Stimulated activated CD8-positive, alpha-beta memory T cell treated with anti-CD3 and anti-CD28 coated beads, Interleukin-12 subunit alpha, Interleukin-12 subunit beta, amount 100 ng/mL, for 24 hours (primary cell): ENCODE measurements around the gene SGF29.
"Not testable (repeated sequence)": the region's sequence is repeated elsewhere in the genome, so short reads cannot be mapped to it uniquely, and the experiment has no call there.

Experiments used
- DNase-seq: peaks from one replicate; pipeline ENCODE4 v3.0.0-alpha.2; 2020; ENCODE audit errors: extremely low read depth

The SGF29 gene

GRCh38 chr16:28563218-28563617 is 9.5 kb downstream of the SGF29 start:
- no peak for DNase-seq

DNA sequence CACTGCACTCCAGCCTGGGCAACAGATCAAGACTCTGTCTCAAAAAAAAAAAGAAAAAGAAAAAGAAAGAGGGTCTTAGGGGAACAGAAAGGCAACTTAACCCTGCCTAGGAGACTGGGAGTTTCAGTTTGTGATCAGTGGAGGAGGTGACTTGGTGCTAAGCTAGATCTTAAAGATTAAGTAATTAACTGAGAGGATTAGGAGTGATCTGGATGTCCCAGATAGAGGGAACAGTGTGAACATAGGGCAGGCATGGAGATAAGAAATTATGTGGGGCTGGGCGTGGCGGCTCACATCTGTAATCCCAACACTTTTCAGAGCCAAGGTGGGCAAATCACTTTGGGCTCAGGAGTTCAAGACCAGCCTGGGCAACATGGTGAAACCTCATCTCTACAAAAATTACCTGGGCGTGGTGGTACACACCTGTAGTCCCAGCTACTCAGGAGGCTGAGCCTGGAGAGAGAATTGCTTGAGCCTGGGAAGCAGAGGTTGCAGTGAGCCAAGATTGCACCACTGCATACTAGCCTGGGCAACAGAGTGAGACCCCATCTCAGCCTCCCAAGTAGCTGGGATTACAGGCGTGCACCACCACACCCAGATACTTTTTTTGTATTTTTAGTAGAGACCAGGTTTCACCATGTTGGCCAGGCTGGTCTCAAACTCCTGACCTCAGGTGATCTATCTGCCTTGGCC is 12.7 kb downstream of the SGF29 start:
- not testable (repeated sequence) for DNase-seq

DNA sequence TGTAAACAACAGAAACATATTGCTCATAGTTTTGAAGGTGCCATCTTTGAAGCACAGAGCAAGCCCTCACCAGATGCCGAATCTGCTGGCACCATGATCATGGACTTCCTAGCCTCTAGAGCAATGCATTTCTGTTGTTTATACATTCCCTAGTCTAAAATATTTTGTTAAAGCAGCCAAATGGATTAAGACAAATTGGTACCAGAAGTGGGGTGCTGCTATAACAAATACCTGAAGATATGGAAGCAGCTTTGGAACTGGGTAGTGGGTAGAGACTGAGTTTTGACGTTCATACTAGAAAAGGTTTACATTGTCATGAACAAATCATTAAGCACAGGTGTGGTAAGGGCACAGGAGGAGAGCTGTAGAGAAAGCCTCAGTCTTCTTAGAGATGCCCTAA is 13.6 kb downstream of the SGF29 start:
- no peak for DNase-seq

- no peak for DNase-seq
Measured at GRCh38 chr16:28569021-28569420, 15.3 kb downstream of the SGF29 start.

DNA sequence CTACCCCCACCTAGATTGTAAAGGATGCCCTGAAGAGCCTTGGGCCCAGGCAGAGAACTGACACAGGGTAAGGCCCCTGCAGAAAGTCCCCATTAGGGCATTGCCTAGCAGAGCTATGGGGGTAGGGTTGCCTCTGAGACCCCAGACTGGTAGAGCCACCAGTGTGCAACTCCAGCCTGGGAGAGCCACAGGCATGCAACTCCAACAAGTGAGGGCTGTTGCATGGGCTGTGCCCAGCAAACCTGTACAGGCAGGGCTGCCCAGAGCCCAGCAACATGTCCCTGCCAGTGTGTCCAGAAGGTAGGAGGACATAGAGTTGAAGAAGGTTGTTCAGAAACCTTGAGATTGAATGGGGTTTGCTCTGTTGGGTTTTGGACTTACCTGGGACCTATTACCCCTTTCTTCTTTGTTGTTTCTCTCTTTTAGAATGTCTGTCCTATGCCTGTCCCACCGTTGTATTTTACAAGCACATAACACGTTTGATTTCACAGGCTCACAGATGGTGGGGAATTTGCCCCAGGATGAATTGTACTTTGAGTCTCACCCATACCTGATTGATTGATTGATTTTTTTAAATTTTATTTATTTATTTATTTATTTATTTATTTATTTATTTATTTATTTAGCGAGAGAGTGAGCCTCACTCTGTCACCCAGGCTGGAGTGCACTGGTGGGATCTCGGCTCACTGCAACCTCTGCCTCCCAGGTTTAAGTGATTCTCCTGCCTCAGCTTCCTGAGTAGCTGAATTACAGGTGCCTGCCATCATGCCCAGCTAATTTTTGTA is 16.4 kb downstream of the SGF29 start:
- DNase-seq, result no peak

- no peak for DNase-seq
Measured at GRCh38 chr16:28572696-28573510, 19.2 kb downstream of the SGF29 start.

GRCh38 chr16:28573738-28574718 is 20.3 kb downstream of the SGF29 start:
- DNase-seq, result no peak

GRCh38 chr16:28574925-28575324 is 21.2 kb downstream of the SGF29 start:
- DNase-seq, result no peak

DNA sequence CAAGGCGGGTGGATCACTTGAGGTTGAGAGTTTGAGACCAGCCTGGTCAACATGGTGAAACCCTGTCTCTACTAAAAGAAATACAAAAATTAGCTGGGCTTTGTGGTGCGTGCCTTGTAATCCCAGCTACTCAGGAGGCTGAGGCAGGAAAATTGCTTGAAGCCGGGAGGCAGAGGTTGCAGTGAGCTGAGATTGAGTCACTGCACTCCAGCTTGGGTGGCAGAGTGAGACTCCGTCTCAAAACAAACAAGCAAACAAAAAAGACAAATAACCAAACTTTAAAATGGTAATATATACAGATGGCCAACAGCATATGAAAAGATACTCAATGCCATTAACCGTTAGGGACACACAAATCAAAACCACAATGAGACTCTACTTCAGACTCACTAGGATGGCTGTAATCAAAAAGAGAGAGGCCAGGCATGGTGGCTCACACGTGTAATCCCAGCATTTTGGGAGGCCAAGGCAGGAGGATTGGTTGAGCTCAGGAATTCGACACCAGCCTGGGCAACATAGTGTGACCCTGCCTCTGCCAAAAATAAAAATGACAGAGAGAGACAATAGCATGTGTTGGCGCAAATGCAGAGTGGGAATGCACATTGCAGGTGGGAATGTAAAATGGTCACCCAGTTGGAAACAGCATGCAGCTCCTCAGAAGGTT is 21.9 kb downstream of the SGF29 start:
- DNase-seq, result no peak

GRCh38 chr16:28580726-28581315 is 27.1 kb downstream of the SGF29 start:
- DNase-seq, result no peak

DNA sequence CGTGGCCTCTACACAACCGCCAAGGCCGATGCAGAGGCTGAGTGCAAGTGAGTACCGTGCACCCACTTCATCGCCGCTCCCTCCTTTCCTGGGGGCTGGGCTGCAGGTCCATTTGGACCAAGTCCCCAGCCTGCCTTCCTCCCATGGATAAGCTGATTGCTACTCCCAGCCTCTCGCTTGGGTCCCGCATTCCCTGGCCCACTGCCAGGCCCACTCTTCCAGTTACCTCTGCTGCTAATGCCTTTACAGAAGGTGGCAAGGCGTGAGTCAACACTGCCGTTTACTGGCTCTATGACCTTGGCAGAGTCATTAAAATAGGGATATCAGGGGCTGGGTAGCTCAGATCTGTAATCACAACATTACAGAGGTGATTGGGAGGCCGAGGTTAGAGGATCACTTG is 32.0 kb downstream of the SGF29 start:
- DNase-seq, result no peak

DNA sequence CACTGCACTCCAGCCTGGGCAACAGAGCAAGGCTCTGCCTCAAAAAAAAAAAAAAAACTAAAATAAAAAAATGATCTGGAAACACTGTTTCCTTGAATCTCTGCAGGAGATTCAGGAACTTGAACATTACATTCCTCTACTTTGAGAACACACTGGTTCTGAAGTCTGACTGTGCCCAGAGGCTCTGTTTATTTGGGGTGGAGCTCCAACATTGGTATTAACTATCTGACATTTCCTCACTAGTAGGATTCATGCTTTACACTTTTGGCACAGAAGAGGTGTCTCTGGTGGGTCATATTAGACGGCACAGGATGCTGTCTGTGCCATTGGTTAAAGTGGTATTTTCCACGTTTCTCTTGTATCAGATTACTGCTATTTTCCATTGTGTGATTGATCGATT is 32.7 kb downstream of the SGF29 start:
- no peak for DNase-seq

DNA sequence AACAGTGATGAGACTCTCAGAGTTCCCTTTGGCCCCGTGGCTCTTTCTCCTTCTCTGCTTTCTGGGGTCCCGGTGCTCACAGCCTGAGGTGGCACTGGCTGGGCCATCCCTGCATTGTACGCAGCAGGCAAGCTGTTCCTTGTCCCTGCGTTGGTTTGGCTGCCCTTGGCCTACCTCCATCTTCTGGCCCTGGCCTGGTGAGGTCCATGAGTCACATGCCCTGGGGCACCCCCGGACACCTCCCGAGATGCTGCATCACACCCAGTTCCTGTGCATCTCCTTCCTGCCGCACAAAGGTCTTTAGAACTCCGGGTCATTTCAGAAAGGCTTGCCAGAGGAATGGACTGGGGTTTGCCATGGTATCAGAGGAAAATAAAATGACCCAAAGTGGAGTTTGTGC is 33.7 kb downstream of the SGF29 start:
- DNase-seq, result no peak

- no peak for DNase-seq
Measured at GRCh38 chr16:28589069-28589468, 35.3 kb downstream of the SGF29 start.

DNA sequence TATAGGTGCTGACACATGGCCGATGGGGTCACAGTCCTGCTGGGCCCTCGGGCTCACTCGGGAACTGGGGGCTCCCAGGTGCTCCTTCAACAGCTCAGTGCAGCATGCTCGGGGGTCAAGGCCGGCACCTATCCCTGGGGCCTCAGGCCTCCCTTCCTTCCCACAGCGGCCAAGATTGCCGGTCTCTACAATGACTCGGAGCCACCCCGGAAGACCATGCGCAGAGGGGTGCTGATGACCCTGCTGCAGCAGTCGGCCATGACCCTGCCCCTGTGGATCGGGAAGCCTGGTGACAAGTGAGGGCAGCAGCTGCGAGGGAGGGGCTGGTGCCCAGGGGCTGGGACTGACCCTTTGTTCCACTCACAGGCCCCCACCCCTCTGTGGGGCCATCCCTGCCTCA is 36.2 kb downstream of the SGF29 start:
- DNase-seq, result no peak

DNA sequence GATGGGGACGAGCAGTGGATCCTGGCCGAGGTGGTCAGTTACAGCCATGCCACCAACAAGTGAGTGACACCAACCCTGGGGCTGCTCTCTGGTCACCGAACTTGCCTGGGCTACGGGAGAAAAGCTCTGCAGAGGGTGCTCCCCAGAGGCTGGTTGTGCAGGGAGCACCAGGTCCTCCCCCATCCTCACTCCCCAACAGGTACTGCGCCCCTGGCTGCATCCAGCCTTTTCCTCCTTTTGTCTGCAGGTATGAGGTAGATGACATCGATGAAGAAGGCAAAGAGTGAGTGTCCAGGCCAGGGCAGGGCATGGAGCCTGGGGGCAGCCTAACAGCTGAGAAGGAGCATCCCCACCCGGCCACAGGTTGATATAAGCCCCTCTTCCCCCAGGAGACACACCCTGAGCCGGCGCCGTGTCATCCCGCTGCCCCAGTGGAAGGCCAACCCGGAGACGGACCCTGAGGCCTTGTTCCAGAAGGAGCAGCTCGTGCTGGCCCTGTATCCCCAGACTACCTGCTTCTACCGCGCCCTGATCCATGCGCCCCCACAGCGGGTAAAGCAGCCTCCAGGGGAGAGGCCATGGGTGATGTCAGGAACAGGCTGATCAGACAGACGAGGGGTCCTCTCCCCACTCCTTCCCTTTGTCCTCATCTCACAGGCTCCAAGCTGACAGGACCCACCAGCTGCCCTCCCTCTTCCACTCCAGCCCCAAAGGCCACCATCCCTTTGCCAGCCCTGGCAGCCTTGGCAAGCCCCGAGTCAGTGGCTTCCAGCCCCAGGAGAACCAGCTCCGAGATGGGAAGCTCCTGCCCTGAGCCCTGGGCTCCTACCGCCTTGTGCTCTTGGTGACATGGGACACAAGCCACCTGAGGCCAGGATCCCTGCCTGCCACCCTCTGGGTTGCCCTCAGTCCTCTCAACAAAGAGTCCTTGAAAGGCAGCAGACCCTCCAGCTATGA is 36.9 kb downstream of the SGF29 start:
- no peak for DNase-seq

GRCh38 chr16:28591355-28591754 is 37.6 kb downstream of the SGF29 start:
- DNase-seq, result no peak

- no peak for DNase-seq
Measured at GRCh38 chr16:28592511-28592910, 38.8 kb downstream of the SGF29 start.

- no peak for DNase-seq
Measured at GRCh38 chr16:28592979-28593553, 39.3 kb downstream of the SGF29 start.
